Cardiac fibroblast (primary cell): ENCODE data around the gene ACAP3.

Experiments
- DNase-seq, 2 donors: peaks; one replicate each; pipeline versions ENCODE4 v3.0.0 to v3.0.0-alpha.2; 2010; ENCODE audit warnings: low read depth in 2 of 2
- H3K4me3 ChIP-seq, 2 donors: replicated peaks in 1 of 2; 1 replicate in 1 of 2; 2 replicates in 1 of 2; pipeline ENCODE4 v1.5.1; 2011; ENCODE audit warnings: low read depth in 2 of 2, low read length in 2 of 2, mild to moderate bottlenecking in 2 of 2, moderate library complexity in 1 of 2
- TF ChIP-seq, protein P1 (sequence below): IDR thresholded peaks from one replicate; pipeline ENCODE4 v1.5.1; 2011; ENCODE audit warnings: low read depth, mild to moderate bottlenecking, low read length, inconsistent platforms

Gene ACAP3

DNA sequence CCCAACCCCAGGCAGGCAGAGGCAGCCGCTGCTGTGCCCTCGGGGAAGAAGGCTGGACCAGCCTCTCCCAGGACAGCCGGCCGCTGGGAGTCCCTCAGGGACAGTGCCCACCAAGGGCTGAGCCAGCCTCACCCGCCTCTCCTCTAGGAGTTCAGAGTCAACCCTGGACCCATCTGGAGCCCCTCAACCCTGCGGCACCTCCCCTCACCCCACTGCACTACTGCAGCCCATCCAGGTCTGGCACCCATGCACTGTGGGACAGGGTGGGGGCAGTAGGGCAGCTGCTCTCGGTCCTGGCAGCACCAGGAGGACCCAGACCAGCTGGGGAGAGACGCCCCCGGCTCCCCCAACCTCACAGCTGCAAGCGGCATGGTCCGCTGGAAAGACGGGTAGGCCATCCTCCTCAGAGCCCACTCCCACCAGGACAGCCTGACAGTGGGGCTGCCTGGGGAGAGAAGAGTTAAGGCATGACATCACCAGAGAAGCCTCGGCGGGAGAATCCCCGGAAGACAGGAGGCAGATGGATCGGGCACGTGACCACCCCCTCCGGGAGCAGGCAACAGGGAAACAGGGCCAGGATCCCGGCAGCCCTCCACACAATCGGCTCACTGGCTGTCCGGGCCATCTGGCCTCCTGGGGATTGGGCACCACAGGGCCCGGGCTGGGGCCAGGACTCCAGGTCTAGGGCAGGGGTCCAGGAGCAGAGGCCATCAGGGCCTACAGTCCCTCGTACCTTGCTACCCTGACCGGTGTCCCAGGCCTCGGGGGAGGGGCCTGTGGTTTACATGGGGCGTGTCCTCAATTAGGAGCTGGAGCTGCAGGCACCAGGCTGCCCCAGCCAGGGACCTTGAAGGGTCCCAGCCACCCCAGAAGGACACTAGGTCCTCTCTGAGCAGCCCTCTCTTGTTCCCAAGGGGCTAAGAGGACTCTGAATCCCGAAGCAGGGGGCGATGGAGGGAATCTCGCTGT lies 3.1 kb downstream of the ACAP3 start:
- TF ChIP-seq, protein P1, sequence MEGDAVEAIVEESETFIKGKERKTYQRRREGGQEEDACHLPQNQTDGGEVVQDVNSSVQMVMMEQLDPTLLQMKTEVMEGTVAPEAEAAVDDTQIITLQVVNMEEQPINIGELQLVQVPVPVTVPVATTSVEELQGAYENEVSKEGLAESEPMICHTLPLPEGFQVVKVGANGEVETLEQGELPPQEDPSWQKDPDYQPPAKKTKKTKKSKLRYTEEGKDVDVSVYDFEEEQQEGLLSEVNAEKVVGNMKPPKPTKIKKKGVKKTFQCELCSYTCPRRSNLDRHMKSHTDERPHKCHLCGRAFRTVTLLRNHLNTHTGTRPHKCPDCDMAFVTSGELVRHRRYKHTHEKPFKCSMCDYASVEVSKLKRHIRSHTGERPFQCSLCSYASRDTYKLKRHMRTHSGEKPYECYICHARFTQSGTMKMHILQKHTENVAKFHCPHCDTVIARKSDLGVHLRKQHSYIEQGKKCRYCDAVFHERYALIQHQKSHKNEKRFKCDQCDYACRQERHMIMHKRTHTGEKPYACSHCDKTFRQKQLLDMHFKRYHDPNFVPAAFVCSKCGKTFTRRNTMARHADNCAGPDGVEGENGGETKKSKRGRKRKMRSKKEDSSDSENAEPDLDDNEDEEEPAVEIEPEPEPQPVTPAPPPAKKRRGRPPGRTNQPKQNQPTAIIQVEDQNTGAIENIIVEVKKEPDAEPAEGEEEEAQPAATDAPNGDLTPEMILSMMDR: no peak
- peak; percentile 73 to 79 for DNase-seq
- H3K4me3 ChIP-seq: peak overlapping the region; percentile 17 to 79

DNA sequence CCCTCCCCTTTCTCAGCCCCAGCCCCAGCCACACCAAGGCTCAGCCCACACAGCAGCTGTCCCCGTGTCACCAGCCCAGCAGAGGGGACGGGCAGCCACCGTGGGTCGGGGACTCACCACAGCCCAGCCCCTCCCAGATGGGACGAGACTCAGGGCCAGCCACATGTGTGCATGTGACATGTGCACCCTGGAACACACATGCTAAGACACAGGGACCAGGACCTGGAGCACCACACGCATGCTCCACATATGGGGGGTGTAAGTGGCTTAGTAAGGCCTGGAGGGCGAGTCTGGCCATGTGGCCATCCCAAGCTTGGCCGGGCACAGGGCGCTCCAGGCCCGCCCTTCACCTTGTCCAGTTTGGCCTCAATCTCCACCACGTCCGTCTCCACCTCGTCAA lies 4.0 kb downstream of the ACAP3 start:
- no peak for DNase-seq
- H3K4me3 ChIP-seq: no peak overlapping the region
- TF ChIP-seq, protein P1: no peak

DNA sequence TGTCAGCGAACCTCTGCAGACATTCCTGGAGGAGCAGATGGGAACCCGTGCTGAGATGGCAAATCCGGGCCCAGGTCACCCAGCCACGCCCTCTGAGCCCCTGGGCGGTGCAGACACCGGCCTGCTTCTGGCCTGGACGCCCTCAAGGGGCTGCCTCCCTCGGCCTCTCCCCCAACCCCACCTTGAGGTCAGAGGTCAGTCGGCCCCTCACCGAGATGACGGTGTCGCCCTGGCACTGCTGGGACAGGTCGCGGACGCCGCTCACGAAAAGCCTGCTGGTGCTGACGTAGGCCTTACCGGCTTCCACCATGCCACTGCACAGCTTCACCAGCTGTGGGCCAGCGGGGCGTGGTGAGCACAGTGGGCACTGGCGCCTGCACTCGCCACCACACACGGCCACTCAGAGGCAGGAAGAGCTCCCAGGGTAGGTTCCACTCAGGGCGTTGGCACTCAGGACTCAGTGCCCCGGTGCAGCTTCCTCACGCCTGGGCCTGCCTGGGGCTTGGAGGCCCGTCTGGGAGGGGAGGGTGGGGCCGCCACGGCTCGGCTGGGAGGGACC lies 4.7 kb downstream of the ACAP3 start:
- TF ChIP-seq, protein P1: no peak
- no peak overlapping the region for H3K4me3 ChIP-seq

DNA sequence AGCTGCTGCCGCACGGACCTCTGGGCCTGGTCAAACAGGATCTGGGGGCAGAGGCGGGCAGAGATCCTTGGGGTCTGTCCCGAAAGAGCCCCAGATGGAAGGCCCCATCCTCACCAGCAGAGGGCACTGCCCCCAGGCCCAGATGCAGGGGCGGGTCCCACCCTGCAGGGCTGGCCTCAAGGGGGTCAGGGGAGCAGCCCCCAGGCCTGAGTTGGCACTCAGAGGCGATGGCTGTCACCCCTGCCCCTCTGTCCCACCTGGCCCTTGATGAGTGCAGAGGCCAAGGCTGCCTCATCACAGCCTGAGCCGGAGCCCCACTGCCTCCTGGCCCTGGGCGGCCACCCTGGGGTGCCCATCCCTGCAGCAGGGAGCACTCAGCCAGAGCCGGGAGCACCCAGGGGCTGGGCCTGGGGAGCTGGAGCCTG lies 5.7 kb downstream of the ACAP3 start:
- no peak for DNase-seq
- TF ChIP-seq, protein P1: peak; percentile 55
- no peak overlapping the region for H3K4me3 ChIP-seq

More for the DNA sequence above, 4.7 kb downstream of the ACAP3 start:
- DNase-seq: no peak

DNA sequence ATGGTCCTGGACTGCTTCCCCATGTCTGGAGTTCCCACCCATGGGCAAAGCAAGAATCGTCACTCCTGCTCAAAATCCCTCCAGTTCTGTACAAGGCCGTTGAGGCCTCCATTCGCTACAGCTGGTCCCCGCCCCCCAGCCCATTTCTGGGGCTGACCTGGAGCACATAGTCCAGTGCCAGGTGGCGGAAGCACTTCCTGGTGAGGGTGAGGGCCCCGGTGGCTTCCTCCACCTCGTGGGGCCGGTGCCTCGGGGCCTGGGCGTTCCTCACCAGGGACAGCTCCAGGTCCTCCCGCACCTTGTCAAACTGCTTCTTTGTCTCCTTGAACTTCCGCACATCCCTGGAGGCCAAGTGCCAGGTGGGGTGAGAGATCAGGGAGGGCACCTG lies 7.4 kb downstream of the ACAP3 start:
- no peak overlapping the region for H3K4me3 ChIP-seq
- no peak for DNase-seq
- TF ChIP-seq, protein P1: no peak

DNA sequence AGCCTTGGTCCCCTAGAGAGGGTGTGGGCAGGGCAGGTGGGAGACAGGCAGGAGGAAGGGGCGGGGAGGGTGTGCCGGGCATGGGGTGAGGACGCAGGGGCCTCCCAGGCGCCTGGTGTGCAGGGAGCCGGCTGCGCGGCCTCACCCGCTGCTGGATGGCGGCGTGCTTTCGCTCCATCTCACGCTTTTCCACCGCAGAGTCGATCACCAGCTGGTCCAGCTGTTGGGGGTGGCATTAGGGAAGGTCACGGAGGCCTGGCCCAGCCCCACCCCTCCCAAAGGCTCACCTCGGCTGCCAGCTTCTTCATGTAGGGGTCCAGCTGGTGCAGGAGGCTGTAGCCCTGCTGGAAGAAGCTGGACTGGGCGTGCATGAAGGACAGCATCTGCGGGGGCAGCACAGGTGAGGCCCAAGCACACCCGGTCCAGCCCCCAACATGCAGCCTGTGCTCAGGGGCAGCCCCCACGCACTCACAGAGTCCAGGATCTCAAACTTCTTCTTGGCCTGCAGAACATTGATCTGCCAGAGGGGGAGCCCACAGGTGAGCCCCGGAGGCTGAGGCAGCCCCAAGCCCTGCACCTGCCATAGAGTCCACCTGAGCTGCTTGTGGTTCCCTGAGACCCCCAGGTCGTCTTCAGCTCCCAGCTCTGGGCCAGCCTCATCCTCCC lies 7.9 kb downstream of the ACAP3 start:
- TF ChIP-seq, protein P1: peak; percentile 46
- DNase-seq: no peak

More for the DNA sequence above, 7.9 kb downstream of the ACAP3 start:
- H3K4me3 ChIP-seq: no peak overlapping the region
